ENCODE measurements around the gene SLMAP. TPM values are rescaled to one million over a fixed set of nuclear protein-coding genes. Genes with fewer than 3 reads are reported as not detected.

SLMAP gene
- total RNA-seq, 1 experiment from 2014 or later = 79.5 TPM

- no peak for TF ChIP-seq E2F1 (CRISPR knock-in tag; IDR thresholded peaks at IDR 0.05)
- no peak for TF ChIP-seq CTCF (IDR thresholded peaks at IDR 0.05)
These were observed 179.4 kb downstream of the SLMAP start (continued) for GRCh38 chr3:57935539-57935938.

GRCh38 chr3:57937092-57937491 lies 181.0 kb downstream of the SLMAP start:
- H3K27me3 Mint-ChIP-seq (ENCODE audit: low read depth) = no peaks in the 10 kb centered on the region; the same call in 1 of the 2 replicates
- POLR2A ChIA-PET = no interaction called here
- H3K4me3 Mint-ChIP-seq = no peak overlapping the region
- peaks cover 21% of the 10 kb centered on the region for H3K36me3 Mint-ChIP-seq
- no peak for TF ChIP-seq STAT6 (CRISPR knock-in tag; conservative IDR thresholded peaks at IDR 0.05; ENCODE audit: low read depth)
- TF ChIP-seq HMGXB4 (CRISPR knock-in tag; IDR thresholded peaks at IDR 0.05) = no peak
- TF ChIP-seq ATF6 (CRISPR knock-in tag; IDR thresholded peaks at IDR 0.05) = no peak
- CTCF ChIA-PET = no interaction called here
- peaks cover 13% of the 10 kb centered on the region for H3K4me1 Mint-ChIP-seq
- no peak for ATAC-seq
- no peak for DNase-seq (ENCODE audit: low spot score)
- H3K27ac Mint-ChIP-seq = no peak overlapping the region
- H3K9me3 Mint-ChIP-seq = peaks cover 10% of the 10 kb centered on the region

GRCh38 chr3:57939775-57940174 lies 183.7 kb downstream of the SLMAP start:
- peaks cover 18% of the 10 kb centered on the region for H3K36me3 Mint-ChIP-seq
- no peak overlapping the region for H3K4me3 Mint-ChIP-seq
- peaks cover 10% of the 10 kb centered on the region for H3K9me3 Mint-ChIP-seq
- POLR2A ChIA-PET = no interaction called here
- H3K27me3 Mint-ChIP-seq (ENCODE audit: low read depth) = no peaks in the 10 kb centered on the region; the same call in 1 of the 2 replicates
- peak overlapping the region; percentile 78 for H3K27ac Mint-ChIP-seq
- CTCF ChIA-PET = no interaction called here
- peak; percentile 45 for ATAC-seq
- peaks cover 11% of the 10 kb centered on the region for H3K4me1 Mint-ChIP-seq
- no peak for DNase-seq (ENCODE audit: low spot score)
- TF ChIP-seq GRHL2 (CRISPR knock-in tag; IDR thresholded peaks at IDR 0.05; ENCODE audit: insufficient replicate concordance, severe bottlenecking) = no peak
- TF ChIP-seq ATF6 (CRISPR knock-in tag; IDR thresholded peaks at IDR 0.05) = no peak
- no peak for TF ChIP-seq MLX (CRISPR knock-in tag; IDR thresholded peaks at IDR 0.05)
- no peak for TF ChIP-seq IRF1 (CRISPR knock-in tag; IDR thresholded peaks at IDR 0.05)
- TF ChIP-seq HMGA2 (CRISPR knock-in tag; IDR thresholded peaks at IDR 0.05) = no peak
- no peak for TF ChIP-seq ELF4 (CRISPR knock-in tag; IDR thresholded peaks at IDR 0.05; ENCODE audit: low read depth)
- no peak for TF ChIP-seq PRDM15 (CRISPR knock-in tag; IDR thresholded peaks at IDR 0.05)
- no peak for TF ChIP-seq ZNF512 (CRISPR knock-in tag; IDR thresholded peaks at IDR 0.05; ENCODE audit: borderline replicate concordance)

Measured in WTC11 (cell line).